SK-N-SH treated with all-trans-retinoic acid at 6 μM for 48 hours (cell line): ENCODE measurements around the gene IGF1.

Experiments used
- ATAC-seq: fragments of 200-7000 bp; cut with Tn5 transposase; 3 replicates; pipeline ENCODE4 v1.9.1; 2020; ENCODE audit warnings: mild to moderate bottlenecking, moderate library complexity
- ARNTL ChIP-seq: fragments of 450-650 bp; formaldehyde crosslinking; IDR thresholded peaks from 2 replicates; pipeline ENCODE4 v1.5.0; 2020; ENCODE audit warnings: low read depth, mild to moderate bottlenecking, moderate library complexity, borderline replicate concordance
- BACH2 ChIP-seq: fragments of 250-450 bp; sonication (Bioruptor Pico); IDR thresholded peaks from 2 replicates; pipeline ENCODE4 v1.9.0; 2021; ENCODE audit warnings: mild to moderate bottlenecking, borderline replicate concordance
- CREB5 ChIP-seq: fragments of 250-450 bp; sonication (Bioruptor Pico); IDR thresholded peaks from 2 replicates; pipeline ENCODE4 v1.5.1; 2020; ENCODE audit warnings: low read depth, mild to moderate bottlenecking, moderate library complexity
- CSDC2 ChIP-seq: fragments of 250-450 bp; sonication (Bioruptor Pico); IDR thresholded peaks from 2 replicates; pipeline ENCODE4 v1.5.0; 2020; ENCODE audit warnings: mild to moderate bottlenecking, moderate library complexity
- ESRRG ChIP-seq: fragments of 250-450 bp; sonication (Bioruptor Pico); IDR thresholded peaks from 2 replicates; pipeline ENCODE4 v1.6.1; 2021; ENCODE audit warnings: mild to moderate bottlenecking
- GLIS3 ChIP-seq: fragments of 250-450 bp; sonication (Bioruptor Pico); IDR thresholded peaks from 2 replicates; pipeline ENCODE4 v1.5.0; 2020; ENCODE audit warnings: mild to moderate bottlenecking, moderate library complexity
- ISL1 ChIP-seq: fragments of 250-450 bp; sonication (Bioruptor Pico); IDR thresholded peaks from 2 replicates; pipeline ENCODE4 v2.1.2; 2022; ENCODE audit warnings: mild to moderate bottlenecking, moderate library complexity
- OSR1 ChIP-seq: fragments of 250-450 bp; sonication (Bioruptor Pico); IDR thresholded peaks from 2 replicates; pipeline ENCODE4 v1.8.0; 2022; ENCODE audit warnings: moderate library complexity, mild to moderate bottlenecking, inconsistent platforms
- PATZ1 ChIP-seq: fragments of 250-450 bp; sonication (Bioruptor Pico); IDR thresholded peaks from 2 replicates; pipeline ENCODE4 v1.8.0; 2020; ENCODE audit warnings: mild to moderate bottlenecking, moderate library complexity, borderline replicate concordance
- POU6F1 ChIP-seq: fragments of 250-450 bp; sonication (Bioruptor Pico); IDR thresholded peaks from 2 replicates; pipeline ENCODE4 v1.8.0; 2021; ENCODE audit warnings: low read depth, mild to moderate bottlenecking, moderate library complexity, borderline replicate concordance
- PPARA ChIP-seq: fragments of 250-450 bp; sonication (Bioruptor Pico); IDR thresholded peaks from 2 replicates; pipeline ENCODE4 v1.5.0; 2020; ENCODE audit warnings: mild to moderate bottlenecking, borderline replicate concordance
- RARB ChIP-seq: fragments of 250-450 bp; sonication (Bioruptor Pico); IDR thresholded peaks from 2 replicates; pipeline ENCODE4 v1.8.0; 2021; ENCODE audit warnings: mild to moderate bottlenecking, moderate library complexity
- SNAI2 ChIP-seq: fragments of 250-450 bp; sonication (Bioruptor Pico); IDR thresholded peaks from 2 replicates; pipeline ENCODE4 v1.5.0; 2020; ENCODE audit warnings: mild to moderate bottlenecking, moderate library complexity
- TCF4 ChIP-seq: fragments of 250-450 bp; sonication (Bioruptor Pico); IDR thresholded peaks from 2 replicates; pipeline ENCODE4 v1.8.0; 2021; ENCODE audit warnings: mild to moderate bottlenecking, moderate library complexity, borderline replicate concordance
- TOX ChIP-seq: fragments of 250-450 bp; sonication (Bioruptor Pico); IDR thresholded peaks from 2 replicates; pipeline ENCODE4 v1.8.0; 2021; ENCODE audit warnings: mild to moderate bottlenecking, moderate library complexity, borderline replicate concordance
- TSHZ2 ChIP-seq: fragments of 250-450 bp; sonication (Bioruptor Pico); IDR thresholded peaks from 2 replicates; pipeline ENCODE4 v1.5.0; 2020; ENCODE audit warnings: mild to moderate bottlenecking, moderate library complexity
- ZC3H10 ChIP-seq: fragments of 250-450 bp; sonication (Bioruptor Pico); IDR thresholded peaks from 2 replicates; pipeline ENCODE4 v1.5.1; 2021; ENCODE audit warnings: mild to moderate bottlenecking, moderate library complexity
- ZFP3 ChIP-seq: fragments of 250-450 bp; sonication (Bioruptor Pico); IDR thresholded peaks from 2 replicates; pipeline ENCODE4 v1.5.0; 2020; ENCODE audit warnings: mild to moderate bottlenecking, moderate library complexity
- ZFP30 ChIP-seq: fragments of 450-650 bp; formaldehyde crosslinking; IDR thresholded peaks from 2 replicates; pipeline ENCODE4 v1.5.0; 2022; ENCODE audit warnings: mild to moderate bottlenecking, moderate library complexity
- ZNF565 ChIP-seq: fragments of 450-650 bp; formaldehyde crosslinking; conservative IDR thresholded peaks from 2 replicates; pipeline ENCODE4 v1.5.0; 2020; ENCODE audit warnings: low read depth, mild to moderate bottlenecking, moderate library complexity
- ZNF70 ChIP-seq: fragments of 450-650 bp; formaldehyde crosslinking; IDR thresholded peaks from 2 replicates; pipeline ENCODE4 v1.5.0; 2020; ENCODE audit warnings: mild to moderate bottlenecking, moderate library complexity
- ZNF8 ChIP-seq: fragments of 450-650 bp; formaldehyde crosslinking; IDR thresholded peaks from 2 replicates; pipeline ENCODE4 v1.5.0; 2020; ENCODE audit warnings: mild to moderate bottlenecking, moderate library complexity

Gene IGF1

GRCh38 chr12:102507301-102507700 is 26.9 kb upstream of the IGF1 start (continued):
- TF ChIP-seq POU6F1, result no peak
- TF ChIP-seq ZNF70 (CRISPR knock-in tag), result no peak
- TF ChIP-seq ZNF565, result no peak
- no peak for TF ChIP-seq BACH2
- TF ChIP-seq ISL1 (CRISPR knock-in tag), result no peak
- TF ChIP-seq ESRRG (CRISPR knock-in tag), result no peak
- no peak for TF ChIP-seq SNAI2

DNA sequence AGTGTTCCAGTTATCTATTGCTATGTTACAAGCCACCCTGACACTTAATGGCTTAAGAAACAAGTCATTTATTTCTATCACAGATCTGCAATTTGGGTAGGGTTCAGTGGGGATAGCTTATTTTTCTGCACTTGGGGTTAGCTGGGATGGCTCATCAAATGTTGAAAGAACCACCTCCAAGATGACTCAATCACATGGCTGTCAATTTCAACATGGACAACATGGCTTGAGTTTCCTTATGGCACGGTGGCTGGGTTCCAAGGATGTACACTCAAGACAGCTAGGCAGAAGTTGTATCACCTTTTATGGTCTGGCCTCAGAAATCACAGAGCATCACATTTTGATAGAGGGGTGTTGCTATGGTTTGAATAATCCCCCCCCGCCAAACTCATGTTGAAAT is 24.5 kb upstream of the IGF1 start:
- TF ChIP-seq ZFP30 (CRISPR knock-in tag) (no peak), BACH2 (no peak), ZC3H10 (CRISPR knock-in tag) (no peak), CSDC2 (CRISPR knock-in tag) (no peak), TSHZ2 (no peak), OSR1 (CRISPR knock-in tag) (no peak), ZFP3 (no peak), TOX (no peak), ARNTL (CRISPR knock-in tag) (no peak), TCF4 (CRISPR knock-in tag) (no peak), ISL1 (CRISPR knock-in tag) (no peak), SNAI2 (no peak), PATZ1 (CRISPR knock-in tag) (no peak), ZNF70 (CRISPR knock-in tag) (no peak)
- TF ChIP-seq, all 23 proteins: peak for 0
- no peak for ATAC-seq

DNA sequence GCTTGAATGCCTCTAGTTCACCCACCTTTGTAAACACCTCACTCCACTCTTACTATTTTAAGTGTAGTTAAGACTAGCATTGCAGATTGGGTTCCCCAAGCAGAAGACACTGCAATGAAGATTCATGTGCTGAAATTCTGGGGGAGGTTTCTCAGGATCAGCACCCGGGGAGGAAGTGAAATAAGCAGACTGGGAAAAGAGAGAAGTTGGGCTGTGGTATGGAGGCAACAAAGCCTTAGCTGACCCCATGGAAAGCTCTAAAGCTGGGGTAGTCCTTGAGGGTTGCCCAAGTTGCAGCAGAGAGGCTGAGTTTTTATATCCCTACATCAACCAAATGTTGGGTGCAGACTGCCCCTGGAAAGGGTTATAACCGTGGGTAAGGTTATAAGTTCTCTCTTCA is 23.9 kb upstream of the IGF1 start:
- no peak for ATAC-seq
- no peak for TF ChIP-seq POU6F1
- no peak for TF ChIP-seq RARB (CRISPR knock-in tag)
- no peak for TF ChIP-seq GLIS3 (CRISPR knock-in tag)
- TF ChIP-seq ZNF70 (CRISPR knock-in tag), result no peak
- TF ChIP-seq ZFP3, result no peak
- TF ChIP-seq ZNF8 (CRISPR knock-in tag), result no peak

DNA sequence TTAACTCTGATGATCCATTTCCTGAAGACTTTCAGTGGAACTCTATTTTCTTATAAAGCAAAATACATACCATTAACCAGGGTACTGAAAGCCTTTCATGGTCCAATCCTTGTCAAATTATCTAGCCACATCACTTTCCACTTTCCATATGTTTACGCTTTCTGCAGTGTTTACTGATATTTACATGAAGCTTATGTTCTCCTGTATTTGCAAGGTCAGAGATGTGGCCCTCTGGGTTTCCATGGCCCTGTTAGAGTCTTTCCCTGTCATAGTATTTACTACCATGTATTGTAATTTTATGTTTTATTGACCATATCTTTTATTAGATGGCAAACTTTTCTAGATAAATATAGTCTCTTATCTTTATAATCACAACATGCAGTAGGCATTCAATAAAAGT is 23.5 kb upstream of the IGF1 start:
- ATAC-seq, result no peak
- TF ChIP-seq TSHZ2 (no peak), OSR1 (CRISPR knock-in tag) (no peak), ZFP30 (CRISPR knock-in tag) (no peak), ISL1 (CRISPR knock-in tag) (no peak), PATZ1 (CRISPR knock-in tag) (no peak), ZFP3 (no peak), TOX (no peak), RARB (CRISPR knock-in tag) (no peak), ZNF8 (CRISPR knock-in tag) (no peak), CREB5 (CRISPR knock-in tag) (no peak), BACH2 (no peak), ZNF565 (no peak), TCF4 (CRISPR knock-in tag) (no peak), CSDC2 (CRISPR knock-in tag) (no peak), ZNF70 (CRISPR knock-in tag) (no peak), ARNTL (CRISPR knock-in tag) (no peak), PPARA (CRISPR knock-in tag) (no peak), GLIS3 (CRISPR knock-in tag) (no peak)
